Fibroblast of villous mesenchyme (primary cell): ENCODE measurements around the gene RHOU. TPM values are rescaled to one million over a fixed set of nuclear protein-coding genes. Genes with fewer than 3 reads are reported as not detected.

ENCODE experiments used
- DNase-seq: peaks from one replicate; pipeline ENCODE4 v3.0.0-alpha.2; 2010; ENCODE audit warnings: low read depth
- H3K4me3 ChIP-seq: 2 replicates; pipeline ENCODE4 v1.5.1; 2011; ENCODE audit warnings: low read depth, mild to moderate bottlenecking, low read length
- total RNA-seq: library from RNA; depleted of rRNA; stranded (reverse); fragments of >200 nt; gene quantifications from 2 replicates; pipeline ENCODE4 v1.2.3, GENCODE V29; 2012
- TF ChIP-seq, protein P1 (sequence below): IDR thresholded peaks from 2 replicates; pipeline ENCODE4 v1.5.1; 2012; ENCODE audit warnings: low read depth, mild to moderate bottlenecking, low read length; ENCODE audit not compliant: insufficient read depth

Gene RHOU
- total RNA-seq, 1 donor, result 2.2 TPM

GRCh38 chr1:228736844-228737445 is 1.7 kb downstream of the RHOU start:
- TF ChIP-seq, protein P1, sequence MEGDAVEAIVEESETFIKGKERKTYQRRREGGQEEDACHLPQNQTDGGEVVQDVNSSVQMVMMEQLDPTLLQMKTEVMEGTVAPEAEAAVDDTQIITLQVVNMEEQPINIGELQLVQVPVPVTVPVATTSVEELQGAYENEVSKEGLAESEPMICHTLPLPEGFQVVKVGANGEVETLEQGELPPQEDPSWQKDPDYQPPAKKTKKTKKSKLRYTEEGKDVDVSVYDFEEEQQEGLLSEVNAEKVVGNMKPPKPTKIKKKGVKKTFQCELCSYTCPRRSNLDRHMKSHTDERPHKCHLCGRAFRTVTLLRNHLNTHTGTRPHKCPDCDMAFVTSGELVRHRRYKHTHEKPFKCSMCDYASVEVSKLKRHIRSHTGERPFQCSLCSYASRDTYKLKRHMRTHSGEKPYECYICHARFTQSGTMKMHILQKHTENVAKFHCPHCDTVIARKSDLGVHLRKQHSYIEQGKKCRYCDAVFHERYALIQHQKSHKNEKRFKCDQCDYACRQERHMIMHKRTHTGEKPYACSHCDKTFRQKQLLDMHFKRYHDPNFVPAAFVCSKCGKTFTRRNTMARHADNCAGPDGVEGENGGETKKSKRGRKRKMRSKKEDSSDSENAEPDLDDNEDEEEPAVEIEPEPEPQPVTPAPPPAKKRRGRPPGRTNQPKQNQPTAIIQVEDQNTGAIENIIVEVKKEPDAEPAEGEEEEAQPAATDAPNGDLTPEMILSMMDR, result no peak
- H3K4me3 ChIP-seq, result peak overlapping the region; percentile 80

DNA sequence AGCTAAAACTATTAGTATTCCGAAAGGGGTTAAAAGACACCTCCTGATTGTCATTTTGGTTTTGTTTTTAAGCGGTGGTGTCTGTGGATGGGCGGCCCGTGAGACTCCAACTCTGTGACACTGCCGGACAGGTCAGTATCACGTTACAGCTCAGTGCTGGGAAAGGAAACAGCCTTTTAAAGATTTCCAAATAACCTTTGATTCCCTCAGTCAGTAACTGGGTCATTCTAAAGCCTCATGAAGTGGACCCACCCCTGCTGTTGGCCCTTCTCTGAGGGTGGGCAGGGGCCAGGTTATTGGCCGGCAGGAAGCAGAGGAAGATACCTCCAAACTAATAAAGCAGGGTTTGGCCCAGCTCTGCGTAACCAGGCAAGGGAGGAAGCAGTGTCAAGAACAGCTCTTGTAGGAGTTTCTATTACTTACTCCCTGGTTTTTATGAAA is 2.3 kb downstream of the RHOU start:
- peak overlapping the region; percentile 80 for H3K4me3 ChIP-seq
- peak; percentile 46 for DNase-seq
- TF ChIP-seq, protein P1, result no peak

More at GRCh38 chr1:228736844-228737445, 1.7 kb downstream of the RHOU start:
- no peak for DNase-seq

DNA sequence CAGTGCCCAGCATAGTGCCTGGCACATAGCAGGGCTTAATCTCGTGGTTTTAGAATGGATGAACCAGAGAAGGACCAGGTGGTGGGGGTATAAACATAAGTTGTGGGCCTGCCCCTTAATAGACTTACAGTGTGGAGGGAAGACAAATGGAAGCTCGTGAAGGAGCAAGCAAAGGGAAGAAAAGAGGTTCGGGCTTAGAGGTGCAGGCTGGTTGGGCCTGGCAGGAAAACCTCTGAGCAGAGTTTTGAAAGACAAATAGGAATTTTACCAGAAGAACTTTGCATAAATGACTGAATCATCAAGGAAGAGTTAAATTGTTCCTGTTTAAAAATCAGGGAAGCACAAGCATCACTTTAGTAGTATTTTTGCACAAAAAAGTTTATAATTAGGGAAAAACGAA is 4.5 kb downstream of the RHOU start:
- H3K4me3 ChIP-seq, result no peak overlapping the region
- no peak for DNase-seq
- TF ChIP-seq, protein P1, result no peak

DNA sequence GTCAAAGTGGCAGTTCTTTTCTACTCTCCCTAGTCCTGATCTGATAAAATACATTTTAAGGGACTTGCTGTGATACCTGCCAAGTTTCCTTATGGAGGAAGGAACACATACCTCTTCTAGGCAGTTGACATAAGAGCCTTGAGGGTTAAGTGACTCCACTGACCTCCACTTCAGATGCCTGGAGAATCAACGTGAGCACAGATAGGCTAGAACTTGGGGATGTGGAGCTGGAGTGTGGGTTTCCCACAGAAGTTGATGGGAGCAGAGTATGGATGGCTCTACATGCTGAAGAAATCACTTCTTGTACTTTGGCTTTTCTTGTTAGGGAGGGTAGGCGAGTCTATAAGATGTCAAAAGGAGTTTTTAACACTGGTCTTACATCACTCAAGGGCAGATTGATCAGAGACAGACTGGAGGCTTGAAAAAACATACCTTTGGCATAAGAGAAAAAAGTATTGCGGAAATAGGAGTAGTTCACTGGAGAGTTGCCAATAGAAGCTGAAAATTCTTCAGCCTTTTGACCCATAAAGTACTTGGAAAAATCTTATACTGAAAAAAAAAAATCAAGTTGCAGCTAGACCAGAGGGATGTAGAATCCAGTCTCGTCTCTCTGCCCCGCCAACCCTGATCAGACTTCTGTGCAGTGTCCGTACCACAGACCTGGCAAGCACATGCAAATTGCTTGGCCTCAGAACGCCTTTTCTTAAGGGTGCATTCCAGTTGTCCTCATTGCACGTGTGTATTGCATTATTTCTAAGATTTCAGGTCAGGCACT is 5.5 kb downstream of the RHOU start:
- no peak for DNase-seq
- H3K4me3 ChIP-seq, result no peak overlapping the region
- TF ChIP-seq, protein P1, result no peak

- TF ChIP-seq, protein P1, result no peak
- DNase-seq, result no peak
- no peak overlapping the region for H3K4me3 ChIP-seq
Observed at GRCh38 chr1:228742281-228742860, 7.1 kb downstream of the RHOU start.

DNA sequence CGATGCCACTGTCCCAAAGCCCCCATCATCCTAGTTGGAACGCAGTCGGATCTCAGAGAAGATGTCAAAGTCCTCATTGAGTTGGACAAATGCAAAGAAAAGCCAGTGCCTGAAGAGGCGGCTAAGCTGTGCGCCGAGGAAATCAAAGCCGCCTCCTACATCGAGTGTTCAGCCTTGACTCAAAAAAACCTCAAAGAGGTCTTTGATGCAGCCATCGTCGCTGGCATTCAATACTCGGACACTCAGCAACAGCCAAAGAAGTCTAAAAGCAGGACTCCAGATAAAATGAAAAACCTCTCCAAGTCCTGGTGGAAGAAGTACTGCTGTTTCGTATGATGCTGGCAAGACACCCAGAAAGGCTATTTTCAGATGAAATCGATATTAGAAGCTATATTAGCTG is 8.1 kb downstream of the RHOU start:
- no peak overlapping the region for H3K4me3 ChIP-seq
- no peak for DNase-seq
- TF ChIP-seq, protein P1, result no peak
